B cell (primary cell): ENCODE measurements around the gene PPP1R18. TPM values are rescaled to one million over a fixed set of nuclear protein-coding genes. Genes with fewer than 3 reads are reported as not detected.
A peak's percentile ranks its signal among the peaks of the same experiment; 100 is the strongest.

Experiments
- ATAC-seq: fragments of 200-7000 bp; cut with Tn5 transposase; one replicate; pipeline ENCODE4 v1.10.0; 2021; ENCODE audit warnings: low read depth, mild to moderate bottlenecking, moderate number of reproducible peaks, moderate library complexity
- CTCF ChIA-PET: fragments of 350-600 bp; sonication (Branson Sonifier 250); formaldehyde crosslinking; loops from one replicate; lab custom pipeline; 2021; ENCODE audit warnings: antibody characterized with exemption, inconsistent platforms; lab: Charles Lee
- POLR2A ChIA-PET: fragments of 350-600 bp; sonication (Branson Sonifier 250); formaldehyde crosslinking; loops from one replicate; lab custom pipeline; 2021; ENCODE audit warnings: antibody characterized with exemption; lab: Charles Lee
- DNase-seq: peaks from one replicate; pipeline ENCODE4 v3.0.0; 2013
- H2AFZ ChIP-seq: 2 replicates; pipeline ENCODE4 v1.6.1; 2012; ENCODE audit warnings: mild to moderate bottlenecking, low read depth, low read length; ENCODE audit not compliant: insufficient read depth, poor library complexity, severe bottlenecking
- H3K27ac ChIP-seq, 2 donors: 1 replicate in 1 of 2; 2 replicates in 1 of 2; pipeline ENCODE4 v1.5.1; 2012 to 2013; ENCODE audit warnings: low read length in 2 of 2, mild to moderate bottlenecking in 2 of 2, moderate library complexity in 1 of 2
- H3K27me3 ChIP-seq, 4 experiments: fragments of 200-600 bp in 1 of 4; sonication (generic) in 1 of 4; replicated peaks in 1 of 4; 1 replicate in 2 of 4; 2 replicates in 2 of 4; pipeline versions ENCODE4 v1.6.1 to v1.7.0; 2013 to 2016; ENCODE audit warnings: low read length in 3 of 4, mild to moderate bottlenecking in 2 of 4, mixed read lengths in 1 of 4, moderate library complexity in 1 of 4; ENCODE audit not compliant: insufficient read depth in 4 of 4, control insufficient read depth in 3 of 4; ENCODE audit errors: control extremely low read depth in 1 of 4
- H3K36me3 ChIP-seq, 2 experiments: replicated peaks in 1 of 2; 1 replicate in 1 of 2; 2 replicates in 1 of 2; pipeline versions ENCODE4 v1.6.1 to v1.7.1; 2013; ENCODE audit warnings: low read length in 1 of 2; ENCODE audit not compliant: insufficient read depth in 2 of 2, control insufficient read depth in 1 of 2; ENCODE audit errors: control extremely low read depth in 1 of 2, extremely low read depth in 1 of 2
- H3K4me1 ChIP-seq, 2 donors: fragments of 200-600 bp in 1 of 2; sonication (generic) in 1 of 2; 1 replicate in 1 of 2; 2 replicates in 1 of 2; pipeline versions ENCODE4 v1.5.1 to v1.6.1; 2013 to 2017; ENCODE audit warnings: low read length in 2 of 2; ENCODE audit not compliant: control insufficient read depth in 2 of 2, insufficient read depth in 2 of 2
- H3K4me2 ChIP-seq: replicated peaks from 2 replicates; pipeline ENCODE3; 2012; ENCODE audit warnings: mild to moderate bottlenecking, low read depth, low read length; ENCODE audit not compliant: poor library complexity, severe bottlenecking
- H3K4me3 ChIP-seq, 5 experiments: fragments of 200-600 bp in 1 of 5; sonication (generic) in 1 of 5; 1 replicate in 3 of 5; 2 replicates in 2 of 5; pipeline versions ENCODE4 v1.5.1 to v1.7.0; 2011 to 2016; ENCODE audit warnings: low read length in 4 of 5, mild to moderate bottlenecking in 4 of 5, low read depth in 2 of 5, control low read depth in 1 of 5, moderate library complexity in 1 of 5; ENCODE audit not compliant: insufficient read depth in 1 of 5; ENCODE audit errors: control extremely low read depth in 1 of 5, extremely low read depth in 1 of 5
- H3K79me2 ChIP-seq: fragments of 200-600 bp; sonication (generic); one replicate; pipeline ENCODE4 v1.6.0; 2016; ENCODE audit warnings: low read length; ENCODE audit not compliant: control insufficient read depth, insufficient read depth
- H3K9ac ChIP-seq: fragments of 200-600 bp; sonication (generic); 2 replicates; pipeline ENCODE4 v1.6.1; 2017; ENCODE audit warnings: mild to moderate bottlenecking, low read length, moderate library complexity
- H3K9me3 ChIP-seq, 3 donors: one replicate each; pipeline versions ENCODE4 v1.6.1 to v1.7.1; 2013; ENCODE audit warnings: low read length in 2 of 3; ENCODE audit not compliant: control insufficient read depth in 2 of 3, insufficient read depth in 1 of 3; ENCODE audit errors: control extremely low read depth in 1 of 3
- H4K20me1 ChIP-seq: 2 replicates; pipeline ENCODE4 v1.6.0; 2012; ENCODE audit warnings: mild to moderate bottlenecking, low read length; ENCODE audit not compliant: insufficient read depth, control insufficient read depth, poor library complexity, severe bottlenecking
- H3K27ac Mint-ChIP-seq: one replicate; pipeline ENCODE4 v1.8.0; 2021; ENCODE audit warnings: mixed read lengths
- H3K27me3 Mint-ChIP-seq: one replicate; pipeline ENCODE4 v1.8.0; 2021; ENCODE audit warnings: mixed read lengths
- H3K4me1 Mint-ChIP-seq: one replicate; pipeline ENCODE4 v1.8.0; 2021; ENCODE audit warnings: mixed read lengths
- H3K4me3 Mint-ChIP-seq: one replicate; pipeline ENCODE4 v1.8.0; 2021; ENCODE audit warnings: mixed read lengths
- H3K9me3 Mint-ChIP-seq: one replicate; pipeline ENCODE4 v1.8.0; 2022; ENCODE audit warnings: mixed read lengths; ENCODE audit not compliant: insufficient read depth
- CTCF ChIP-seq: fragments of 200-600 bp; IDR thresholded peaks from one replicate; pipeline ENCODE4 v1.8.0; 2022; ENCODE audit warnings: antibody characterized with exemption, mild to moderate bottlenecking
- EZH2 ChIP-seq: IDR thresholded peaks from 2 replicates; pipeline ENCODE4 v1.6.1; 2012; ENCODE audit warnings: borderline replicate concordance, low read depth, mild to moderate bottlenecking, moderate library complexity, low read length; ENCODE audit not compliant: insufficient read depth, poor library complexity, severe bottlenecking
- WGBS: methylation state at CpG from one replicate; pipeline ENCODE4 v1.1.5; 2013; ENCODE audit warnings: missing lambda C conversion rate; ENCODE audit not compliant: insufficient coverage; 5-methylcytosine and 5-hydroxymethylcytosine counted together
- intact Hi-C: fragments of 100-400 bp; cut with micrococcal nuclease; formaldehyde crosslinking; loops from one replicate; pipeline ENCODE4 v1.10.0; 2022
- polyA plus RNA-seq: library from polyadenylated mRNA; depleted of rRNA; stranded (reverse); fragments of >200 nt; gene quantifications from 2 replicates; pipeline ENCODE4 v1.2.3, GENCODE V29; 2012
- total RNA-seq, 2 donors: library from RNA; stranded (reverse); fragments of 120-200 nt in 1 of 2; gene quantifications; 1 replicate in 1 of 2; 2 replicates in 1 of 2; pipeline versions ENCODE4 v1.2.3 to v1.2.4, GENCODE V29; 2013 to 2022

Gene PPP1R18
- total and polyA plus RNA-seq, 2 donors (not counting 1 experiment from before 2014, with no cell fraction given): 113 to 125 TPM

DNA sequence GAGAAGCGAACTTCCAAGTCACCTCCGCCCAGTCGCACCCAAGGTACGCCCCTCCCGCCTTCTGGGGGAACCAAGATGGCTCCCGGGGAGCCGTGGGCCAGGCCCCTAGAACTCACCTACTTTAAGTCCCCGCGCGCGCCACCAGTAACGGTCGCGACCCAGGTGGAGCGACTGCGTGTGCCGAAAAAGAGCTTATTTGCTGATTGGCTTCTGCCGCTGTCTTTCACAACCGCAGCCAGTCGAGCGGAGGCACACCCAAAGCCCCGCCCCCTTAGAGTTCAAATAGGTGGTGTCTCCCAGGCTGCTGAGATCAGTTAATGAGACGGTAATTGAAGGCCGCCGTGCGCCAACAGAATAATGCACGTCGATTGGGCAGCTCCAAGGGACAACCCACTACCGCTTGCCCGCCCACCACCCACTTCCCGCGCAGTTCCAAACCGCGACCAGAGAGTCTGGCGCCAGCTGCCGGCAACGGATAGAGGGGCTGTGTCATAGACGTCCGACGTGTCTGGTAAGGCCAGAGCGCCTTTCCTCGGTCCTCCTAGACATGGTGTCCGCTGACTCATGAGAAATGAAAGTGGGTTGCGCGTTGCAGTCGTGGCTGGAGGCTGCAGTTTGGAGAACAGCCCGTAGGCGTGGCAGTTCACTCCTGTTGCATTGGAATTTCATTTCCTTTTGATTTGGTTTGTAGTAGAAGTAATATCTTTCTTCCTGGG lies 30.8 kb upstream of the PPP1R18 start, which contains the start of gene MDC1:
Gene MDC1, minus strand, starts transcription at position 153 of the 716 bp plus-strand sequence. CDS start 2,106 bp downstream, outside the sequence.
- ChIA-PET POLR2A (interaction anchor here (0.5 to 9.8 kb wide), 14 partner anchors 10 to 1721 kb away, joined by 3 to 216 read pairs (median 8); partner anchors contain the start of genes GNL1, MRPS18B, NRM and PPP1R10), CTCF (interaction anchor here (0.5 to 22.5 kb wide), 9 partner anchors 12 to 188 kb away, joined by 3 to 963 read pairs (median 5); partner anchors contain the start of genes DHX16, MRPS18B, NRM and PPP1R10)
- Histone ChIP-seq H3K4me3 (peak within 1 kb of the TSS; percentile 71 to 82 (median 80)), H3K27me3 (no peaks in the 10 kb centered on the region), H4K20me1 (peaks cover 9% of the 10 kb centered on the region), H2AFZ (peak within 1 kb of the TSS; percentile 85), H3K36me3 (peaks cover 0 to 20% of the 10 kb centered on the region in 2 experiments), H3K79me2 (peaks cover 41% of the 10 kb centered on the region), H3K4me2 (peak within 1 kb of the TSS; percentile 76), H3K27ac (peak within 1 kb of the TSS; percentile 91 to 94), H3K9me3 (no peaks in the 10 kb centered on the region), H3K9ac (peak within 1 kb of the TSS; percentile 72), H3K4me1 (peaks cover 24 to 34% of the 10 kb centered on the region in 2 donors)
- Mint-ChIP-seq H3K27me3 (no peaks in the 10 kb centered on the region), H3K4me1 (peaks cover 41% of the 10 kb centered on the region), H3K9me3 (no peaks in the 10 kb centered on the region), H3K4me3 (peak within 1 kb of the TSS; percentile 96), H3K27ac (peak within 1 kb of the TSS; percentile 99)
- WGBS: under 1% methylated on average over 46 of the region's 48 CpGs
- peak; percentile 50 for TF ChIP-seq CTCF
- no peak for TF ChIP-seq EZH2
- intact Hi-C loops: loop anchor here (1.0 kb wide), 6 partner anchors 30 to 161 kb away; partner anchors contain the start of genes ABCF1, DHX16, GNL1 and MRPS18B
- ATAC-seq: peak; percentile 70
- DNase-seq: peak; percentile 100
